Cardiac fibroblast (primary cell): ENCODE results near the gene NCR2.

Experiments used
- DNase-seq, 2 donors: peaks; one replicate each; pipeline versions ENCODE4 v3.0.0 to v3.0.0-alpha.2; 2010; ENCODE audit warnings: low read depth in 2 of 2
- H3K4me3 ChIP-seq, 2 donors: replicated peaks in 1 of 2; 1 replicate in 1 of 2; 2 replicates in 1 of 2; pipeline ENCODE4 v1.5.1; 2011; ENCODE audit warnings: low read depth in 2 of 2, low read length in 2 of 2, mild to moderate bottlenecking in 2 of 2, moderate library complexity in 1 of 2
- TF ChIP-seq, protein P1 (sequence below): IDR thresholded peaks from one replicate; pipeline ENCODE4 v1.5.1; 2011; ENCODE audit warnings: low read depth, mild to moderate bottlenecking, low read length, inconsistent platforms

The NCR2 gene, protein sequence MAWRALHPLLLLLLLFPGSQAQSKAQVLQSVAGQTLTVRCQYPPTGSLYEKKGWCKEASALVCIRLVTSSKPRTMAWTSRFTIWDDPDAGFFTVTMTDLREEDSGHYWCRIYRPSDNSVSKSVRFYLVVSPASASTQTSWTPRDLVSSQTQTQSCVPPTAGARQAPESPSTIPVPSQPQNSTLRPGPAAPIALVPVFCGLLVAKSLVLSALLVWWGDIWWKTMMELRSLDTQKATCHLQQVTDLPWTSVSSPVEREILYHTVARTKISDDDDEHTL

GRCh38 chr6:41335296-41335695 lies at the start of gene NCR2:
NCR2 (plus strand) TSS chr6:41335608; CDS start chr6:41335877, 269 bp downstream.
- TF ChIP-seq, protein P1, sequence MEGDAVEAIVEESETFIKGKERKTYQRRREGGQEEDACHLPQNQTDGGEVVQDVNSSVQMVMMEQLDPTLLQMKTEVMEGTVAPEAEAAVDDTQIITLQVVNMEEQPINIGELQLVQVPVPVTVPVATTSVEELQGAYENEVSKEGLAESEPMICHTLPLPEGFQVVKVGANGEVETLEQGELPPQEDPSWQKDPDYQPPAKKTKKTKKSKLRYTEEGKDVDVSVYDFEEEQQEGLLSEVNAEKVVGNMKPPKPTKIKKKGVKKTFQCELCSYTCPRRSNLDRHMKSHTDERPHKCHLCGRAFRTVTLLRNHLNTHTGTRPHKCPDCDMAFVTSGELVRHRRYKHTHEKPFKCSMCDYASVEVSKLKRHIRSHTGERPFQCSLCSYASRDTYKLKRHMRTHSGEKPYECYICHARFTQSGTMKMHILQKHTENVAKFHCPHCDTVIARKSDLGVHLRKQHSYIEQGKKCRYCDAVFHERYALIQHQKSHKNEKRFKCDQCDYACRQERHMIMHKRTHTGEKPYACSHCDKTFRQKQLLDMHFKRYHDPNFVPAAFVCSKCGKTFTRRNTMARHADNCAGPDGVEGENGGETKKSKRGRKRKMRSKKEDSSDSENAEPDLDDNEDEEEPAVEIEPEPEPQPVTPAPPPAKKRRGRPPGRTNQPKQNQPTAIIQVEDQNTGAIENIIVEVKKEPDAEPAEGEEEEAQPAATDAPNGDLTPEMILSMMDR, result no peak
- no peak for DNase-seq
- no peak within 1 kb of the TSS for H3K4me3 ChIP-seq

DNA sequence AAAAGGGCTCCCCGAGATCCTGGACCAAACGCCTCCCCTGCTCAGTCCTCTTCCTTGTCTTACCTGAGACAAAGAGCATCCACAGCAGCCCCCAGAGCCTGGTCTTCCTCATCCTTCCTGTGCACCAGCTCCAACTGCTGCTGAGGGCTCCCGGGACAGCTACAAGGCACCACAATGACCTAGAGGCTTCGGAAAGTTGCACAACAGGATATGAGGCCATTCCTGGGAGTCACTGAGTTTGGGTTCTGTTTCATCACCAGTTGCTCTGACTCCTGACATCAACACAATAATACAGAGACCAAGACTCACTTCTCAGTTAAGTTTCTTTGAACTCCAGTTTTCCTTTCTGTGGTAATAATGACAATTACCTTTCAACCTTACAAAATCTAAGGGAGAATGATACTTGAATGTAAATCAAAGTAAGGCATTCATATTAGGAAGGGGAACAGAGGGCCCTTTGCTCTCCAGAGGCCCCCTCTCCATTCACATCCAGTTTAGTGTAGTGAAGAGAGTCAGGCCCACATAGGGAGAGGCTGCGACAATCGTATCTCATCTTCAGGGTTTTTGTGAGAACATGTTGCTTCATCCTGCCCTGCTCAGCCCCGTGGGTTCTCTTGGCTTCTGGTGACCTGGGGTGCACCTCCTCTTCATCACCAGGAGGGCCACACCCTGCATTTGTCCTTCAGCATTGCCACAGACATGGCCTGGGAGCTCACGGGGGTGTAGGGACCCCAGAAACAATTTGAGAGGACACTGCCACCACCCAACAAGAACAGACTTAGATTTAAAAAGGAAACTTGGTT lies 48.7 kb upstream of the NCR2 start, which contains the start of gene TREM1:
TSS of gene TREM1 (minus strand) at position 139 of the 803 bp plus-strand sequence. CDS start at position 112, 27 bp downstream.
- TF ChIP-seq, protein P1, result no peak
- H3K4me3 ChIP-seq, result no peak within 1 kb of the TSS
- peak; percentile 84 to 96 for DNase-seq

GRCh38 chr6:41288030-41288753 lies 47.2 kb upstream of the NCR2 start:
- DNase-seq, result peak; percentile 20 to 74
- no peak overlapping the region for H3K4me3 ChIP-seq
- TF ChIP-seq, protein P1, result no peak

DNA sequence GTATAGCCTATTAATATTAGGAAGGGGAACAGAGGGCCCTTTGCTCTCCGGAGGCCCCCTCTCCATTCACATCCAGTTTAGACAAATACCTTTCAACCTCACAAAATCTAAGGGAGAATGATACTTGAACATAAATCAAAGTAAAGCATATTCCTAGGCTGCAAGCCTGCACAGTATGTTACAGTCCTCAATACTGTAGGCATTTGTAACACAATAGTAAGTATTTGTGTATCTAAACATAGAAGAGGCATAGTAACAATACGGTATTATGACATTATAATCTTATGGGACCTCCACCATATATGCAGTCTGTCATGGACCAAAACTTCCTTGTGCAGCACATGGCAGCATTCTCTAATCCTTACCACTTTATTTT lies 46.7 kb upstream of the NCR2 start:
- DNase-seq, result no peak
- no peak overlapping the region for H3K4me3 ChIP-seq

DNA sequence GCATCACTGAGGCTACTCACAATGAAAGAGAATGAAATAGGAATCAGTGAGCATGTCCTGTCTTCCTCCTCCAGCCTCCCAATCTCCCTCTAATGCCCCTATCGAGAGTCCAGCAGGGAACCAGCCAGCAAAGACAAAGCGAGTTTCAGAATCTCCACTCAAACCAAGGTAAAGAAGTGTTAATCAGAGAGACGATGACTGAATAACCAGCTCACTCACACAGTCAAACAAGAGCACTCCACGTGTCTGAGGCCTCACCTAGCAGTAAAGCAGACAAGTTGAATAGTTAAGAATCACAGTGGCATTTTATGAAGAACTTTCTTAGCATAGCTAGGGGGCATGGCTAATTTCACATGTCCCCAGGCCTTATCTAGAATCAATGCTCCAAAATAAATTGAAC lies 45.6 kb upstream of the NCR2 start:
- TF ChIP-seq, protein P1, result no peak
- H3K4me3 ChIP-seq, result no peak overlapping the region
- DNase-seq, result no peak

More for the DNA sequence above, 46.7 kb upstream of the NCR2 start:
- TF ChIP-seq, protein P1, result no peak

- TF ChIP-seq, protein P1, result no peak
- H3K4me3 ChIP-seq, result no peak overlapping the region
- no peak for DNase-seq
Measured at GRCh38 chr6:41291717-41292116, 43.7 kb upstream of the NCR2 start.
